SK-N-SH (cell line): ENCODE results near the gene KMT5B. TPM values are rescaled to one million over a fixed set of nuclear protein-coding genes. Genes with fewer than 3 reads are reported as not detected.

Source experiments
- CTCF ChIA-PET: fragments of 300-600, 350-600 bp; formaldehyde crosslinking; extraction: SDS; loops from one replicate; lab custom pipeline; 2021; lab: Yijun Ruan, JAX
- POLR2A ChIA-PET: fragments of 350-600 bp; sonication (Branson Sonifier 250); formaldehyde crosslinking; extraction: SDS; loops from one replicate; lab custom pipeline; 2020; ENCODE audit warnings: antibody characterized with exemption, inconsistent platforms; lab: Yijun Ruan, JAX
- DNase-seq: peaks from one replicate; pipeline ENCODE4 v3.0.0; 2012
- H2AFZ ChIP-seq: fragments of 200-600 bp; sonication (generic); 2 replicates; pipeline ENCODE4 v1.8.1; 2016; ENCODE audit warnings: antibody characterized with exemption, mild to moderate bottlenecking, low read depth
- H3F3A ChIP-seq: fragments of 200-600 bp; sonication (generic); replicated peaks from 2 replicates; pipeline ENCODE3; 2016; ENCODE audit warnings: antibody characterized with exemption, mild to moderate bottlenecking; ENCODE audit not compliant: insufficient read depth
- H3K27ac ChIP-seq, 2 experiments: fragments of 200-500 bp in 1 of 2; fragments of 200-600 bp in 1 of 2; sonication (Bioruptor generic) in 1 of 2; sonication (generic), shearing (Covaris generic) in 1 of 2; 2 replicates each; pipeline versions ENCODE4 v1.5.1 to v1.6.1; 2014 to 2016; ENCODE audit warnings: low read depth in 2 of 2, inconsistent platforms in 1 of 2, low read length in 1 of 2, mild to moderate bottlenecking in 1 of 2, mixed read lengths in 1 of 2
- H3K27me3 ChIP-seq: fragments of 200-600 bp; sonication (generic), shearing (Covaris generic); 2 replicates; pipeline ENCODE4 v1.6.1; 2016; ENCODE audit warnings: mixed run types; ENCODE audit not compliant: insufficient read depth
- H3K36me3 ChIP-seq, 2 experiments: fragments of 200-500 bp in 1 of 2; fragments of 200-600 bp in 1 of 2; sonication (Bioruptor generic) in 1 of 2; sonication (generic) in 1 of 2; replicated peaks in 1 of 2; 2 replicates each; pipeline versions ENCODE3 to v1.5.1; 2014 to 2016; ENCODE audit warnings: low read length in 1 of 2, mild to moderate bottlenecking in 1 of 2; ENCODE audit not compliant: insufficient read depth in 2 of 2, control insufficient read depth in 1 of 2
- H3K4me1 ChIP-seq, 2 experiments: fragments of 200-500 bp in 1 of 2; fragments of 200-600 bp in 1 of 2; sonication (Bioruptor generic) in 1 of 2; sonication (generic), shearing (Covaris generic) in 1 of 2; 2 replicates each; pipeline versions ENCODE4 v1.5.1 to v1.6.1; 2014 to 2016; ENCODE audit warnings: low read depth in 1 of 2, low read length in 1 of 2, mixed run types in 1 of 2; ENCODE audit not compliant: insufficient read depth in 2 of 2, control insufficient read depth in 1 of 2
- H3K4me2 ChIP-seq: fragments of 200-600 bp; sonication (generic), shearing (Covaris generic); 2 replicates; pipeline ENCODE4 v1.6.1; 2017; ENCODE audit warnings: mixed run types
- H3K4me3 ChIP-seq, 2 experiments: fragments of 200-500 bp in 1 of 2; fragments of 200-600 bp in 1 of 2; sonication (Bioruptor generic) in 1 of 2; sonication (generic), shearing (Covaris generic) in 1 of 2; 2 replicates each; pipeline versions ENCODE4 v1.5.1 to v1.8.1; 2014 to 2016; ENCODE audit warnings: low read depth in 2 of 2, inconsistent platforms in 1 of 2, low read length in 1 of 2, mild to moderate bottlenecking in 1 of 2, mixed read lengths in 1 of 2, moderate library complexity in 1 of 2
- H3K79me2 ChIP-seq: fragments of 200-600 bp; sonication (generic); 2 replicates; pipeline ENCODE4 v1.8.1; 2017; ENCODE audit warnings: mild to moderate bottlenecking; ENCODE audit not compliant: insufficient read depth
- H3K9ac ChIP-seq: fragments of 200-600 bp; sonication (generic); 2 replicates; pipeline ENCODE4 v1.6.1; 2017; ENCODE audit warnings: mixed run types
- H3K9me2 ChIP-seq: fragments of 200-600 bp; sonication (generic); 2 replicates; pipeline ENCODE4 v1.6.1; 2017; ENCODE audit warnings: mixed run types
- H3K9me3 ChIP-seq: fragments of 200-600 bp; sonication (generic); 2 replicates; pipeline ENCODE4 v1.6.1; 2017; ENCODE audit warnings: mixed run types, mild to moderate bottlenecking, moderate library complexity
- H4K20me1 ChIP-seq: fragments of 200-600 bp; sonication (generic); 2 replicates; pipeline ENCODE4 v1.6.1; 2017; ENCODE audit warnings: mild to moderate bottlenecking, mixed run types; ENCODE audit not compliant: insufficient read depth
- GABPA ChIP-seq: IDR thresholded peaks from 2 replicates; pipeline ENCODE4 v1.4.0; 2012; ENCODE audit warnings: low read depth, mild to moderate bottlenecking
- GATA2 ChIP-seq: sonication (generic); formaldehyde crosslinking; IDR thresholded peaks from 2 replicates; pipeline ENCODE4 v1.5.0; 2020; ENCODE audit warnings: mild to moderate bottlenecking, missing genetic modification reagents
- JUND ChIP-seq: IDR thresholded peaks from 2 replicates; pipeline ENCODE4 v1.4.0; 2012
- MAX ChIP-seq: IDR thresholded peaks from 2 replicates; pipeline ENCODE4 v1.4.0; 2012; ENCODE audit warnings: low read depth
- MEF2A ChIP-seq: IDR thresholded peaks from 2 replicates; pipeline ENCODE4 v1.4.0; 2012; ENCODE audit warnings: low read depth, borderline replicate concordance
- NRF1 ChIP-seq: IDR thresholded peaks from 2 replicates; pipeline ENCODE4 v1.6.1; 2012; ENCODE audit warnings: low read depth, mild to moderate bottlenecking, low read length
- PBX3 ChIP-seq: IDR thresholded peaks from 2 replicates; pipeline ENCODE4; 2012
- RAD21 ChIP-seq: IDR thresholded peaks from 2 replicates; pipeline ENCODE4 v1.6.1; 2012; ENCODE audit warnings: mild to moderate bottlenecking, low read length
- RCOR1 ChIP-seq: fragments of 150-350 bp; IDR thresholded peaks from 2 replicates; pipeline ENCODE4 v1.6.1; 2017; ENCODE audit warnings: antibody characterized with exemption, low read length
- RXRA ChIP-seq: IDR thresholded peaks from 2 replicates; pipeline ENCODE4 v1.4.0; 2012; ENCODE audit warnings: low read depth, mild to moderate bottlenecking, borderline replicate concordance
- TAF1 ChIP-seq: IDR thresholded peaks from 2 replicates; pipeline ENCODE4 v1.6.1; 2012; ENCODE audit warnings: low read depth, mild to moderate bottlenecking, low read length, moderate library complexity, borderline replicate concordance
- TEAD4 ChIP-seq: IDR thresholded peaks from 2 replicates; pipeline ENCODE4 v1.4.0; 2012; ENCODE audit warnings: mild to moderate bottlenecking, borderline replicate concordance; ENCODE audit not compliant: insufficient read depth
- USF1 ChIP-seq: IDR thresholded peaks from 2 replicates; pipeline ENCODE4 v1.4.0; 2012; ENCODE audit warnings: low read depth, borderline replicate concordance
- YY1 ChIP-seq: IDR thresholded peaks from 2 replicates; pipeline ENCODE4 v1.4.0; 2012; ENCODE audit warnings: low read depth, mild to moderate bottlenecking
- WGBS: methylation state at CpG from one replicate; pipeline ENCODE4 v1.1.6; 2017; ENCODE audit warnings: low lambda C conversion rate; 5-methylcytosine and 5-hydroxymethylcytosine counted together
- polyA plus RNA-seq, 3 experiments: library from polyadenylated mRNA; depleted of rRNA; stranded (reverse); fragments of >200 nt; gene quantifications; 2 replicates each; pipeline ENCODE4 v1.2.3, GENCODE V29; 2012
- TF ChIP-seq, protein P1 (sequence below): IDR thresholded peaks from 2 replicates; pipeline ENCODE4 v1.6.1; 2012; ENCODE audit warnings: mild to moderate bottlenecking, low read depth, low read length, moderate library complexity
- TF ChIP-seq, protein P2 (sequence below): fragments of 150-350 bp; IDR thresholded peaks from 2 replicates; pipeline ENCODE4 v1.6.1; 2017; ENCODE audit warnings: antibody characterized with exemption, low read length, low read depth, borderline replicate concordance

The KMT5B gene
- polyA plus RNA-seq, 1 of the 3 experiments (the other 2 are of a cell fraction), result 10.4 TPM

GRCh38 chr11:68159665-68160064 lies 53.4 kb downstream of the KMT5B start:
- Histone ChIP-seq H3K4me2 (no peak overlapping the region), H3K9me3 (no peaks in the 10 kb centered on the region), H3K79me2 (no peaks in the 10 kb centered on the region), H3K9ac (no peak overlapping the region), H2AFZ (no peak overlapping the region), H3K27ac (no peak overlapping the region), H3K4me3 (no peak overlapping the region), H3K36me3 (peaks cover 17 to 42% of the 10 kb centered on the region in 2 experiments), H3F3A (peaks cover 5% of the 10 kb centered on the region), H3K9me2 (no peaks in the 10 kb centered on the region), H3K4me1 (no peaks in the 10 kb centered on the region), H3K27me3 (no peaks in the 10 kb centered on the region), H4K20me1 (no peaks in the 10 kb centered on the region)
- ChIA-PET CTCF (interaction anchor here (1.8 kb wide), 1 partner anchor 47 kb away, joined by 5 read pairs; no protein-coding TSS in a partner anchor), POLR2A (no interaction called here)
- no peak for DNase-seq
- TF ChIP-seq RCOR1 (no peak), USF1 (no peak), MEF2A (no peak), GATA2 (CRISPR knock-in tag) (no peak), NRF1 (no peak), TEAD4 (no peak), TAF1 (no peak), RAD21 (no peak), MAX (no peak), YY1 (no peak), GABPA (no peak), PBX3 (no peak), JUND (no peak), RXRA (no peak)
- TF ChIP-seq, protein P1, sequence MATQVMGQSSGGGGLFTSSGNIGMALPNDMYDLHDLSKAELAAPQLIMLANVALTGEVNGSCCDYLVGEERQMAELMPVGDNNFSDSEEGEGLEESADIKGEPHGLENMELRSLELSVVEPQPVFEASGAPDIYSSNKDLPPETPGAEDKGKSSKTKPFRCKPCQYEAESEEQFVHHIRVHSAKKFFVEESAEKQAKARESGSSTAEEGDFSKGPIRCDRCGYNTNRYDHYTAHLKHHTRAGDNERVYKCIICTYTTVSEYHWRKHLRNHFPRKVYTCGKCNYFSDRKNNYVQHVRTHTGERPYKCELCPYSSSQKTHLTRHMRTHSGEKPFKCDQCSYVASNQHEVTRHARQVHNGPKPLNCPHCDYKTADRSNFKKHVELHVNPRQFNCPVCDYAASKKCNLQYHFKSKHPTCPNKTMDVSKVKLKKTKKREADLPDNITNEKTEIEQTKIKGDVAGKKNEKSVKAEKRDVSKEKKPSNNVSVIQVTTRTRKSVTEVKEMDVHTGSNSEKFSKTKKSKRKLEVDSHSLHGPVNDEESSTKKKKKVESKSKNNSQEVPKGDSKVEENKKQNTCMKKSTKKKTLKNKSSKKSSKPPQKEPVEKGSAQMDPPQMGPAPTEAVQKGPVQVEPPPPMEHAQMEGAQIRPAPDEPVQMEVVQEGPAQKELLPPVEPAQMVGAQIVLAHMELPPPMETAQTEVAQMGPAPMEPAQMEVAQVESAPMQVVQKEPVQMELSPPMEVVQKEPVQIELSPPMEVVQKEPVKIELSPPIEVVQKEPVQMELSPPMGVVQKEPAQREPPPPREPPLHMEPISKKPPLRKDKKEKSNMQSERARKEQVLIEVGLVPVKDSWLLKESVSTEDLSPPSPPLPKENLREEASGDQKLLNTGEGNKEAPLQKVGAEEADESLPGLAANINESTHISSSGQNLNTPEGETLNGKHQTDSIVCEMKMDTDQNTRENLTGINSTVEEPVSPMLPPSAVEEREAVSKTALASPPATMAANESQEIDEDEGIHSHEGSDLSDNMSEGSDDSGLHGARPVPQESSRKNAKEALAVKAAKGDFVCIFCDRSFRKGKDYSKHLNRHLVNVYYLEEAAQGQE, result no peak
- TF ChIP-seq, protein P2, sequence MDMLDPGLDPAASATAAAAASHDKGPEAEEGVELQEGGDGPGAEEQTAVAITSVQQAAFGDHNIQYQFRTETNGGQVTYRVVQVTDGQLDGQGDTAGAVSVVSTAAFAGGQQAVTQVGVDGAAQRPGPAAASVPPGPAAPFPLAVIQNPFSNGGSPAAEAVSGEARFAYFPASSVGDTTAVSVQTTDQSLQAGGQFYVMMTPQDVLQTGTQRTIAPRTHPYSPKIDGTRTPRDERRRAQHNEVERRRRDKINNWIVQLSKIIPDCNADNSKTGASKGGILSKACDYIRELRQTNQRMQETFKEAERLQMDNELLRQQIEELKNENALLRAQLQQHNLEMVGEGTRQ, result no peak
- WGBS, result 82% methylated on average over 6 of the region's 6 CpGs
